Tibial nerve (tissue), 4 donors: ENCODE measurements around the gene RIN3.

Experiments used
- EP300 ChIP-seq, 2 donors: sonication (generic); formaldehyde crosslinking; IDR thresholded peaks; one replicate each; pipeline ENCODE4 v1.6.1; 2017; ENCODE audit warnings: antibody characterized with exemption in 2 of 2, mild to moderate bottlenecking in 1 of 2
- POLR2A ChIP-seq, 2 donors: fragments of 450-650 bp; IDR thresholded peaks; one replicate each; pipeline ENCODE4 v1.6.1; 2017; ENCODE audit warnings: antibody characterized with exemption in 2 of 2, mild to moderate bottlenecking in 2 of 2, moderate library complexity in 2 of 2
- TF ChIP-seq, protein P1 (sequence below), 5 experiments: fragments of 200-600 bp in 3 of 5; fragments of 450-650 bp in 2 of 5; sonication (generic) in 3 of 5; IDR thresholded peaks; one replicate each; pipeline ENCODE4 v1.5.1; 2016 to 2019; ENCODE audit warnings: antibody characterized with exemption in 5 of 5, mild to moderate bottlenecking in 3 of 5, moderate library complexity in 2 of 5

DNA sequence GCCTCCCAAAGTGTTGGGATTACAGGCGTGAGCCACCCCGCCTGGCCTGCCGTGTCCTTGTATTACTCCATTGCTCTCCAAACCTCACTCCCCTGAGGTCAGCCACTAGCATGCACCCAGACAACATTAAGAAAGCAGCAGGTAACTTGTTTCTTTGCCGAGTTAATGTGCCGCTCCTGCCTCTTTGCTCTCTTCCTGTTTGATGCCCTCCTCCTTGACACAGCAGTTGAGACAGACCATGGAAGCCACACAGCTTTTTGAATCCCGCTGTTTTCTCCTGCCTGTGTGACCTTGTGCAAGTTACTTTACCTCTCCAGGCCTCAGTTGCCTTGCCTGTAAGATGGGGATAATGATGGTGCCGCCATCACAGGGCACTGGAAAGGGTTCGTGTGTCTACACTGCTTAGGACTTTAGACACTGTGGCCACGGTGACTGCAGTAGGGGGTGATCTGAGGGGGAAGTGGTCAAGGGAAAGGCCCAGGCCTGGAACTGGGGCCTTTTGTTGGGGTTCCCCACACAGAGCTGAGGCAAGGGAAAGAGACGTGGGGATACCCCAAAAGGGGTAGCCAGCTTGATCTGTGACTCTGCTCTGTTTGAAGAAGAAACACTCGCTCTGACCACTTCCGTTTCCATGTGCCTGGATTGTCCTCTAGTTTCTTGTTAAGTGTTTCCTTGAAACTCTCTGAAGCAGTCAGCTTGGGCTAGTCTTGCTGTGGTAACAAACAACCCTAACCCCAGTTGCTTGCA, 69.3 kb downstream of the RIN3 start:
- TF ChIP-seq POLR2A (IDR thresholded peaks at IDR 0.05) (no peak), EP300 (IDR thresholded peaks at IDR 0.05) (no peak)
- TF ChIP-seq, protein P1, sequence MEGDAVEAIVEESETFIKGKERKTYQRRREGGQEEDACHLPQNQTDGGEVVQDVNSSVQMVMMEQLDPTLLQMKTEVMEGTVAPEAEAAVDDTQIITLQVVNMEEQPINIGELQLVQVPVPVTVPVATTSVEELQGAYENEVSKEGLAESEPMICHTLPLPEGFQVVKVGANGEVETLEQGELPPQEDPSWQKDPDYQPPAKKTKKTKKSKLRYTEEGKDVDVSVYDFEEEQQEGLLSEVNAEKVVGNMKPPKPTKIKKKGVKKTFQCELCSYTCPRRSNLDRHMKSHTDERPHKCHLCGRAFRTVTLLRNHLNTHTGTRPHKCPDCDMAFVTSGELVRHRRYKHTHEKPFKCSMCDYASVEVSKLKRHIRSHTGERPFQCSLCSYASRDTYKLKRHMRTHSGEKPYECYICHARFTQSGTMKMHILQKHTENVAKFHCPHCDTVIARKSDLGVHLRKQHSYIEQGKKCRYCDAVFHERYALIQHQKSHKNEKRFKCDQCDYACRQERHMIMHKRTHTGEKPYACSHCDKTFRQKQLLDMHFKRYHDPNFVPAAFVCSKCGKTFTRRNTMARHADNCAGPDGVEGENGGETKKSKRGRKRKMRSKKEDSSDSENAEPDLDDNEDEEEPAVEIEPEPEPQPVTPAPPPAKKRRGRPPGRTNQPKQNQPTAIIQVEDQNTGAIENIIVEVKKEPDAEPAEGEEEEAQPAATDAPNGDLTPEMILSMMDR (IDR thresholded peaks at IDR 0.05) = no peak
